ENCODE results near the gene GNRH2.

DNA sequence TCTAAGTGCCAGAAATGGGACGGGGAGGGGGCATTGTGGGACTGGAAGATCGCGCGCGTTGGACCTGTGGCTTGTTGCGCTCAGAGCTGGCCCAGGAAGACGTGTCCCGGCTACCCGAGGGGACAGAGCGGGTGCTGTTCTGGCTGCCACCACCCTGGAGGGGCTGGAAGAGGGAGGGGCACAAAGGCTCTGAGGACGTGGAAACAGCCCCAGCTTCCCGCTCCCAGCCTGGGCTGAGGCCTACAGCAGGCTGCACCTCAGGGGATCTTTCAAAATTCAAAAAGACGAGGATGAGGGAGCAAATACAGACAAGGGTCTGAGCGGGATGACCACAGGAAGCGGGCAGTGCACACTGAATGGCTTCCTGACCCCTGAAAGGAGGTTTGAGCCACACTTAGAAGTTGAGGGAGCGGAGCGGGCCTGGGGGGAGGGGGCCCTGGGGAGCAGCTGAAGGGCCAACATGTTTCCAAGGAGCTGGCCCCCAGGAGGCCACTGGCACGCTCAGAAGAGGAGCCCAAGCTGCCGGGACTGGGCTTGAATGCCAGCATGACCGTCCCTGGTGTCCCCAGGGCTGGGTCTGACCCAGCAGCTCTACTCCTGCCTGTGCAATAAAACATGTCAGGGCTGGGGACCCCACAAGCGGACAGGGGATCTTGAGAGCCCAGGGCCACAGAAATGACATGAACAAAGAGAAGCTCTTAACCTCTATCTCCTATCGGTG is 29.3 kb downstream of the GNRH2 start:
- TF ChIP-seq POLR2A (IDR thresholded peaks at IDR 0.05) = no peak
- no peak for TF ChIP-seq EP300 (IDR thresholded peaks at IDR 0.05)
- TF ChIP-seq, protein P1, sequence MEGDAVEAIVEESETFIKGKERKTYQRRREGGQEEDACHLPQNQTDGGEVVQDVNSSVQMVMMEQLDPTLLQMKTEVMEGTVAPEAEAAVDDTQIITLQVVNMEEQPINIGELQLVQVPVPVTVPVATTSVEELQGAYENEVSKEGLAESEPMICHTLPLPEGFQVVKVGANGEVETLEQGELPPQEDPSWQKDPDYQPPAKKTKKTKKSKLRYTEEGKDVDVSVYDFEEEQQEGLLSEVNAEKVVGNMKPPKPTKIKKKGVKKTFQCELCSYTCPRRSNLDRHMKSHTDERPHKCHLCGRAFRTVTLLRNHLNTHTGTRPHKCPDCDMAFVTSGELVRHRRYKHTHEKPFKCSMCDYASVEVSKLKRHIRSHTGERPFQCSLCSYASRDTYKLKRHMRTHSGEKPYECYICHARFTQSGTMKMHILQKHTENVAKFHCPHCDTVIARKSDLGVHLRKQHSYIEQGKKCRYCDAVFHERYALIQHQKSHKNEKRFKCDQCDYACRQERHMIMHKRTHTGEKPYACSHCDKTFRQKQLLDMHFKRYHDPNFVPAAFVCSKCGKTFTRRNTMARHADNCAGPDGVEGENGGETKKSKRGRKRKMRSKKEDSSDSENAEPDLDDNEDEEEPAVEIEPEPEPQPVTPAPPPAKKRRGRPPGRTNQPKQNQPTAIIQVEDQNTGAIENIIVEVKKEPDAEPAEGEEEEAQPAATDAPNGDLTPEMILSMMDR (IDR thresholded peaks at IDR 0.05) = no peak

Data from gastroesophageal sphincter (tissue), 3 donors.